SH-SY5Y (cell line): ENCODE results near the gene MACROH2A2.

Experiments
- GATA2 ChIP-seq: IDR thresholded peaks from 2 replicates; pipeline ENCODE4 v1.6.1; 2011; ENCODE audit warnings: mild to moderate bottlenecking, low read depth, low read length
- GATA3 ChIP-seq: IDR thresholded peaks from 2 replicates; pipeline ENCODE4 v1.6.1; 2011; ENCODE audit warnings: low read depth, mild to moderate bottlenecking, low read length, moderate library complexity

Gene MACROH2A2

GRCh38 chr10:70055550-70055949 is 2.9 kb downstream of the MACROH2A2 start:
- TF ChIP-seq GATA3 (no peak), GATA2 (no peak)

- TF ChIP-seq GATA3 (no peak), GATA2 (no peak)
Observed at GRCh38 chr10:70057306-70057705, 4.7 kb downstream of the MACROH2A2 start.

- TF ChIP-seq GATA3 (no peak), GATA2 (no peak)
Observed at GRCh38 chr10:70060389-70060788, 7.7 kb downstream of the MACROH2A2 start.

- TF ChIP-seq GATA3 (no peak), GATA2 (no peak)
Observed at GRCh38 chr10:70063418-70064098, 10.9 kb downstream of the MACROH2A2 start.

- TF ChIP-seq GATA3: no peak
- TF ChIP-seq GATA2: no peak
Observed at GRCh38 chr10:70064486-70064885, 11.8 kb downstream of the MACROH2A2 start.

GRCh38 chr10:70066190-70066589 is 13.5 kb downstream of the MACROH2A2 start:
- no peak for TF ChIP-seq GATA2
- no peak for TF ChIP-seq GATA3

GRCh38 chr10:70067586-70067985 is 14.9 kb downstream of the MACROH2A2 start:
- TF ChIP-seq GATA2 (no peak), GATA3 (no peak)

- TF ChIP-seq GATA3 (no peak), GATA2 (no peak)
Observed at GRCh38 chr10:70068925-70069324, 16.3 kb downstream of the MACROH2A2 start.

- TF ChIP-seq GATA2 (no peak), GATA3 (no peak)
Observed at GRCh38 chr10:70069346-70069745, 16.7 kb downstream of the MACROH2A2 start.

GRCh38 chr10:70070834-70071233 is 18.2 kb downstream of the MACROH2A2 start:
- TF ChIP-seq GATA2 (no peak), GATA3 (no peak)

- TF ChIP-seq GATA2 (no peak), GATA3 (no peak)
Observed at GRCh38 chr10:70074165-70074564, 21.5 kb downstream of the MACROH2A2 start.

- no peak for TF ChIP-seq GATA2
- TF ChIP-seq GATA3: no peak
Observed at GRCh38 chr10:70074971-70075370, 22.3 kb downstream of the MACROH2A2 start.

- TF ChIP-seq GATA2: no peak
- no peak for TF ChIP-seq GATA3
Observed at GRCh38 chr10:70078329-70078728, 25.7 kb downstream of the MACROH2A2 start.

- TF ChIP-seq GATA2 (no peak), GATA3 (no peak)
Observed at GRCh38 chr10:70078937-70079336, 26.3 kb downstream of the MACROH2A2 start.

- TF ChIP-seq GATA2 (no peak), GATA3 (no peak)
Observed at GRCh38 chr10:70084189-70084588, 31.5 kb downstream of the MACROH2A2 start.

- TF ChIP-seq GATA2 (no peak), GATA3 (no peak)
Observed at GRCh38 chr10:70085975-70086613, 33.4 kb downstream of the MACROH2A2 start.
